Loucy (cell line): ENCODE data around the gene KDM4C.

Experiments used
- CTCF ChIP-seq: fragments of 200-600 bp; sonication (generic); conservative IDR thresholded peaks from 2 replicates; pipeline ENCODE4 v1.5.1; 2014; ENCODE audit warnings: mild to moderate bottlenecking, antibody characterized with exemption, low read length
- EZH2phosphoT487 ChIP-seq: fragments of 200-600 bp; IDR thresholded peaks from 2 replicates; pipeline ENCODE4 v1.6.1; 2018; ENCODE audit warnings: antibody characterized with exemption, mild to moderate bottlenecking, moderate library complexity, borderline replicate concordance

- no peak for TF ChIP-seq CTCF
- TF ChIP-seq EZH2phosphoT487, result no peak
Observed at GRCh38 chr9:6946583-6947166, 188.9 kb downstream of the KDM4C start.
